Tibial nerve (tissue), 3 donors: Measurements from ENCODE around the gene CLCN7.

Source experiments
- POLR2A ChIP-seq, 2 donors: fragments of 450-650 bp; IDR thresholded peaks; one replicate each; pipeline ENCODE4 v1.6.1; 2017; ENCODE audit warnings: antibody characterized with exemption in 2 of 2, mild to moderate bottlenecking in 2 of 2, moderate library complexity in 2 of 2
- TF ChIP-seq, protein P1 (sequence below), 5 experiments: fragments of 200-600 bp in 3 of 5; fragments of 450-650 bp in 2 of 5; sonication (generic) in 3 of 5; IDR thresholded peaks; one replicate each; pipeline ENCODE4 v1.5.1; 2016 to 2019; ENCODE audit warnings: antibody characterized with exemption in 5 of 5, mild to moderate bottlenecking in 3 of 5, moderate library complexity in 2 of 5

DNA sequence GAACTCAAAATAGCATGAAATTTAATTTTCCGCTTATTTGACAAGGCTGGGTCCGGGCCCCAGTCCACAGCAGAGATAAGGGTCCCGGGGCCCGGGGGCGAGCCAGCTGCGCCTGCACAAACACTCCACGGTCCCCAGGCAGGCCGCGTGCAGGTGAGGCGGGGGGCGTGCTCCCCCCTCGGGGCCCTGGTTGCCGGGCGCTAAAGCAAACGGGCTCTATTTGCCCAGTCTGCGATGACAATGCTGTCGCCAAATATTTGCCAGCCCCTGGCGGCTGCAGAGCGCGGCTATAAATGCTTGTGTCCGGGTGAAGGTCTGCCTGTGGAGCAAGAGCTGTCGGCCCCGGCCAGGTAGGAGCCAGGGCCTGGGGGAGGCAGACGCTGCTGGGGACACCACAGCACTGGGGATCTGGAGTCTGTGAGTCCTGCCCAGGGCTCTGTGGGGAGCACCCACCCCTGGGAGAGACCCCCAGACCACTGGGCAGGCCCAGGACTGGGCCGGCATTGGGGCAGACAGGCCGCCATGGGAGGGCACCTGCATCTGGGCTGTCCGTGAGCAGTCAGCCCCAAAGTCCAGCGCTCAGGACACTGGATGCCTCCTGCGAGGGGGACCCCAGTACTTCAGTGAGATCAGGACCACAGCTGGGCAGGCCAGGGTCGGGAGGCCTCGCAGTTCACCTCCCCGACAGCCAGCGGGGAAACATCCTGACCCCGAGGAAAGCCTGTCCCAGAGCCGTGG is 43.9 kb downstream of the CLCN7 start, which contains the start of gene PERCC1:
- no peak for TF ChIP-seq POLR2A (IDR thresholded peaks at IDR 0.05)
- TF ChIP-seq, protein P1, sequence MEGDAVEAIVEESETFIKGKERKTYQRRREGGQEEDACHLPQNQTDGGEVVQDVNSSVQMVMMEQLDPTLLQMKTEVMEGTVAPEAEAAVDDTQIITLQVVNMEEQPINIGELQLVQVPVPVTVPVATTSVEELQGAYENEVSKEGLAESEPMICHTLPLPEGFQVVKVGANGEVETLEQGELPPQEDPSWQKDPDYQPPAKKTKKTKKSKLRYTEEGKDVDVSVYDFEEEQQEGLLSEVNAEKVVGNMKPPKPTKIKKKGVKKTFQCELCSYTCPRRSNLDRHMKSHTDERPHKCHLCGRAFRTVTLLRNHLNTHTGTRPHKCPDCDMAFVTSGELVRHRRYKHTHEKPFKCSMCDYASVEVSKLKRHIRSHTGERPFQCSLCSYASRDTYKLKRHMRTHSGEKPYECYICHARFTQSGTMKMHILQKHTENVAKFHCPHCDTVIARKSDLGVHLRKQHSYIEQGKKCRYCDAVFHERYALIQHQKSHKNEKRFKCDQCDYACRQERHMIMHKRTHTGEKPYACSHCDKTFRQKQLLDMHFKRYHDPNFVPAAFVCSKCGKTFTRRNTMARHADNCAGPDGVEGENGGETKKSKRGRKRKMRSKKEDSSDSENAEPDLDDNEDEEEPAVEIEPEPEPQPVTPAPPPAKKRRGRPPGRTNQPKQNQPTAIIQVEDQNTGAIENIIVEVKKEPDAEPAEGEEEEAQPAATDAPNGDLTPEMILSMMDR (IDR thresholded peaks at IDR 0.05): no peak
